ENCODE data around the gene COL15A1.

DNA sequence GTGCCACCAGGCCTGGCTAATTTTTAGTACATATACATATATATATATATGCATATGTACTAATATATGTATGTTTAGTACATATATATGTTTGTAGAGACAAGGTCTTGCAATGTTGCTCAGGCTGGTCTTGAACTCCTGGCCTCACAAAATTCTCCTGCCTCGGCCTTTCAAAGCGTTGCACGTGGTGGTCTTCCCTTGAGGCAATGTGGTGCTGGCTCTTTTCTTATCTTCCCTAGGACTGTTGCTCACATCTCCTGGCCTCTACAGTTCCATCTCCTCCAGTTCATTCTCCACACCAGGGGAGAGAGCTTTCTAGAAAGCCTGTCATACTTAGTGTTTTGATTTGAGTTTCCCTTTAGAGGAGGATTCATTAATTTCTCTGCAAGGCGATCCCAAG, 132.3 kb downstream of the COL15A1 start:
- TF ChIP-seq, protein P1, sequence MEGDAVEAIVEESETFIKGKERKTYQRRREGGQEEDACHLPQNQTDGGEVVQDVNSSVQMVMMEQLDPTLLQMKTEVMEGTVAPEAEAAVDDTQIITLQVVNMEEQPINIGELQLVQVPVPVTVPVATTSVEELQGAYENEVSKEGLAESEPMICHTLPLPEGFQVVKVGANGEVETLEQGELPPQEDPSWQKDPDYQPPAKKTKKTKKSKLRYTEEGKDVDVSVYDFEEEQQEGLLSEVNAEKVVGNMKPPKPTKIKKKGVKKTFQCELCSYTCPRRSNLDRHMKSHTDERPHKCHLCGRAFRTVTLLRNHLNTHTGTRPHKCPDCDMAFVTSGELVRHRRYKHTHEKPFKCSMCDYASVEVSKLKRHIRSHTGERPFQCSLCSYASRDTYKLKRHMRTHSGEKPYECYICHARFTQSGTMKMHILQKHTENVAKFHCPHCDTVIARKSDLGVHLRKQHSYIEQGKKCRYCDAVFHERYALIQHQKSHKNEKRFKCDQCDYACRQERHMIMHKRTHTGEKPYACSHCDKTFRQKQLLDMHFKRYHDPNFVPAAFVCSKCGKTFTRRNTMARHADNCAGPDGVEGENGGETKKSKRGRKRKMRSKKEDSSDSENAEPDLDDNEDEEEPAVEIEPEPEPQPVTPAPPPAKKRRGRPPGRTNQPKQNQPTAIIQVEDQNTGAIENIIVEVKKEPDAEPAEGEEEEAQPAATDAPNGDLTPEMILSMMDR (IDR thresholded peaks at IDR 0.05) = no peak
- TF ChIP-seq POLR2AphosphoS5 (IDR thresholded peaks at IDR 0.05) (no peak), EP300 (IDR thresholded peaks at IDR 0.05) (no peak), POLR2A (IDR thresholded peaks at IDR 0.05; ENCODE audit: low read depth) (no peak)

Data from esophagus muscularis mucosa (tissue), 4 donors.